Type B pancreatic cell (in vitro differentiated cells): ENCODE results near the gene H1-8. TPM values are rescaled to one million over a fixed set of nuclear protein-coding genes. Genes with fewer than 3 reads are reported as not detected.

Experiments
- DNase-seq: peaks from one replicate; pipeline ENCODE4 v3.0.0; 2021; ENCODE audit warnings: mixed read lengths; ENCODE audit not compliant: unreplicated experiment; ENCODE audit errors: extremely low spot score
- H3K27ac Mint-ChIP-seq: 2 replicates; pipeline ENCODE4 v1.8.0; 2021; ENCODE audit warnings: mild to moderate bottlenecking, mixed read lengths
- H3K27me3 Mint-ChIP-seq: 2 replicates; pipeline ENCODE4 v1.8.0; 2021; ENCODE audit warnings: mixed read lengths
- H3K36me3 Mint-ChIP-seq: 2 replicates; pipeline ENCODE4 v1.8.0; 2021; ENCODE audit warnings: mixed read lengths
- H3K4me1 Mint-ChIP-seq: one replicate; pipeline ENCODE4 v1.8.0; 2021; ENCODE audit warnings: mixed read lengths; ENCODE audit not compliant: unreplicated experiment
- H3K4me3 Mint-ChIP-seq: 2 replicates; pipeline ENCODE4 v1.8.0; 2021; ENCODE audit warnings: mild to moderate bottlenecking, mixed read lengths
- H3K9me3 Mint-ChIP-seq: 2 replicates; pipeline ENCODE4 v1.8.0; 2021; ENCODE audit warnings: mixed read lengths
- total RNA-seq: library from RNA; stranded (reverse); gene quantifications from 2 replicates; pipeline ENCODE4 v1.2.1, GENCODE V29; 2021; ENCODE audit warnings: low replicate concordance
- TF ChIP-seq, protein P1 (sequence below): fragments of 200-600 bp; sonication (generic); conservative IDR thresholded peaks from 2 replicates; pipeline ENCODE4 v1.5.0; 2021; ENCODE audit warnings: antibody characterized with exemption, mild to moderate bottlenecking

H1-8 gene
- total RNA-seq, 1 donor from 2014 or later, result not detected

GRCh38 chr3:129577925-129578786 is 35.2 kb downstream of the H1-8 start:
- no peak for DNase-seq
- H3K36me3 Mint-ChIP-seq, result no peaks in the 10 kb centered on the region
- no peaks in the 10 kb centered on the region for H3K9me3 Mint-ChIP-seq
- TF ChIP-seq, protein P1, sequence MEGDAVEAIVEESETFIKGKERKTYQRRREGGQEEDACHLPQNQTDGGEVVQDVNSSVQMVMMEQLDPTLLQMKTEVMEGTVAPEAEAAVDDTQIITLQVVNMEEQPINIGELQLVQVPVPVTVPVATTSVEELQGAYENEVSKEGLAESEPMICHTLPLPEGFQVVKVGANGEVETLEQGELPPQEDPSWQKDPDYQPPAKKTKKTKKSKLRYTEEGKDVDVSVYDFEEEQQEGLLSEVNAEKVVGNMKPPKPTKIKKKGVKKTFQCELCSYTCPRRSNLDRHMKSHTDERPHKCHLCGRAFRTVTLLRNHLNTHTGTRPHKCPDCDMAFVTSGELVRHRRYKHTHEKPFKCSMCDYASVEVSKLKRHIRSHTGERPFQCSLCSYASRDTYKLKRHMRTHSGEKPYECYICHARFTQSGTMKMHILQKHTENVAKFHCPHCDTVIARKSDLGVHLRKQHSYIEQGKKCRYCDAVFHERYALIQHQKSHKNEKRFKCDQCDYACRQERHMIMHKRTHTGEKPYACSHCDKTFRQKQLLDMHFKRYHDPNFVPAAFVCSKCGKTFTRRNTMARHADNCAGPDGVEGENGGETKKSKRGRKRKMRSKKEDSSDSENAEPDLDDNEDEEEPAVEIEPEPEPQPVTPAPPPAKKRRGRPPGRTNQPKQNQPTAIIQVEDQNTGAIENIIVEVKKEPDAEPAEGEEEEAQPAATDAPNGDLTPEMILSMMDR, result no peak
- H3K27ac Mint-ChIP-seq, result no peak overlapping the region
- H3K4me1 Mint-ChIP-seq, result peaks cover 5% of the 10 kb centered on the region
- H3K4me3 Mint-ChIP-seq, result no peak overlapping the region
- H3K27me3 Mint-ChIP-seq, result no peaks in the 10 kb centered on the region

- H3K4me3 Mint-ChIP-seq, result no peak overlapping the region
- DNase-seq, result no peak
- TF ChIP-seq, protein P1, result no peak
- H3K9me3 Mint-ChIP-seq, result no peaks in the 10 kb centered on the region
- H3K27me3 Mint-ChIP-seq, result no peaks in the 10 kb centered on the region
- H3K36me3 Mint-ChIP-seq, result no peaks in the 10 kb centered on the region
- H3K4me1 Mint-ChIP-seq, result peaks cover 9% of the 10 kb centered on the region
- no peak overlapping the region for H3K27ac Mint-ChIP-seq
Observed at GRCh38 chr3:129579991-129580390, 37.0 kb downstream of the H1-8 start.

- Mint-ChIP-seq H3K27me3 (no peaks in the 10 kb centered on the region), H3K4me1 (peaks cover 4% of the 10 kb centered on the region), H3K27ac (no peak overlapping the region), H3K36me3 (no peaks in the 10 kb centered on the region), H3K4me3 (no peak overlapping the region), H3K9me3 (no peaks in the 10 kb centered on the region)
- TF ChIP-seq, protein P1, result no peak
- DNase-seq, result no peak
Observed at GRCh38 chr3:129581623-129582022, 38.6 kb downstream of the H1-8 start.

- H3K36me3 Mint-ChIP-seq, result no peaks in the 10 kb centered on the region
- no peaks in the 10 kb centered on the region for H3K9me3 Mint-ChIP-seq
- DNase-seq, result no peak
- no peak overlapping the region for H3K4me3 Mint-ChIP-seq
- H3K4me1 Mint-ChIP-seq, result peaks cover 10% of the 10 kb centered on the region
- H3K27ac Mint-ChIP-seq, result no peak overlapping the region
- TF ChIP-seq, protein P1, result no peak
- H3K27me3 Mint-ChIP-seq, result no peaks in the 10 kb centered on the region
Observed at GRCh38 chr3:129582799-129583198, 39.8 kb downstream of the H1-8 start.

- DNase-seq, result no peak
- Mint-ChIP-seq H3K27me3 (no peaks in the 10 kb centered on the region), H3K27ac (no peak overlapping the region), H3K9me3 (no peaks in the 10 kb centered on the region), H3K4me3 (no peak overlapping the region), H3K36me3 (no peaks in the 10 kb centered on the region), H3K4me1 (peaks cover 11% of the 10 kb centered on the region)
- TF ChIP-seq, protein P1, result no peak
Observed at GRCh38 chr3:129583289-129583688, 40.3 kb downstream of the H1-8 start.
